HG03025 (cell line): ENCODE results near the gene CAMK2B.

ENCODE experiments used
- ATAC-seq: cut with Tn5 transposase; IDR thresholded peaks from one replicate; pipeline ENCODE4 v1.9.1; 2021; ENCODE audit warnings: mild to moderate bottlenecking, moderate library complexity; ENCODE audit not compliant: unreplicated experiment, low FRiP score

The CAMK2B gene

DNA sequence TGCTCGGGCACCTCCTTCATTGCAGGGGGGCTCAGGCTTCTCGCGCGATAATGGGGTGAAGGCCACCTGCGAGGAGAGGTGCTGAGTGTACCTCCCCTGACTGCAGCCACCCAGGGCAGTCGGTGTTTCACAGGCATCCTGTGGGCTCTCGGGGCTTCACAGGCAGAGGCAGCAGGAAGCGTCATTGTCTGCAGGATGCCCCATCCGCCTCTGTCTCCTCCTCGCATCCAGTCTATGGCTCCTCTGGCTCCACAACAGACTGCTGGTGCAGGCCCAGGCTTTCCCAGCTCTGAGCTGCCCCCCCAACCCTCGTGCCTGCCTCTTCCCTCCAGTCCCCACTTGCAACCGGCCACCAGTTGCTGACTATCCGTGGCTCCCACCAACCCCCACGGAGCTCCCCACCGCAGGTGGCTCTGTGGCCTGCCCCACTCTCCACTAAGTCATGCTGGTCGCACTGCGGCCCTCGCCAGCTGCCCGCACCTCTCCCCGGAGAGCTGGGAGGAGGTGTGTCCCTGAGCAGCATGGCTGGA, 36.5 kb downstream of the CAMK2B start:
- no peak for ATAC-seq

DNA sequence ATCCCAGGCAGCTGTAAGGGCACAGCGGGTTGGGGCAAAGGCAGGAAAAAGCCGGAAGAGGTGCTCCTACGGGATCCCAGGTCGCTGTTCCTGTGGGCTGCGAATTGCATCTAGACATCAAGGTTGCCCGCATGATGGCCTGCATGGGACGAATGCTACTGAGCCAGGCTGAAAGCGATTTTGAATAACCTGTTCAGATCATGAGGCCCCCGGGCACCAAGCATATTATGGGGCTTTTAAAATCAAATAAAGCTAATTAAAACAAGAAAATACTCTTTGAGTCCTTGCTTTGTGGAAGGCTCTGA, 37.1 kb downstream of the CAMK2B start:
- ATAC-seq: no peak

DNA sequence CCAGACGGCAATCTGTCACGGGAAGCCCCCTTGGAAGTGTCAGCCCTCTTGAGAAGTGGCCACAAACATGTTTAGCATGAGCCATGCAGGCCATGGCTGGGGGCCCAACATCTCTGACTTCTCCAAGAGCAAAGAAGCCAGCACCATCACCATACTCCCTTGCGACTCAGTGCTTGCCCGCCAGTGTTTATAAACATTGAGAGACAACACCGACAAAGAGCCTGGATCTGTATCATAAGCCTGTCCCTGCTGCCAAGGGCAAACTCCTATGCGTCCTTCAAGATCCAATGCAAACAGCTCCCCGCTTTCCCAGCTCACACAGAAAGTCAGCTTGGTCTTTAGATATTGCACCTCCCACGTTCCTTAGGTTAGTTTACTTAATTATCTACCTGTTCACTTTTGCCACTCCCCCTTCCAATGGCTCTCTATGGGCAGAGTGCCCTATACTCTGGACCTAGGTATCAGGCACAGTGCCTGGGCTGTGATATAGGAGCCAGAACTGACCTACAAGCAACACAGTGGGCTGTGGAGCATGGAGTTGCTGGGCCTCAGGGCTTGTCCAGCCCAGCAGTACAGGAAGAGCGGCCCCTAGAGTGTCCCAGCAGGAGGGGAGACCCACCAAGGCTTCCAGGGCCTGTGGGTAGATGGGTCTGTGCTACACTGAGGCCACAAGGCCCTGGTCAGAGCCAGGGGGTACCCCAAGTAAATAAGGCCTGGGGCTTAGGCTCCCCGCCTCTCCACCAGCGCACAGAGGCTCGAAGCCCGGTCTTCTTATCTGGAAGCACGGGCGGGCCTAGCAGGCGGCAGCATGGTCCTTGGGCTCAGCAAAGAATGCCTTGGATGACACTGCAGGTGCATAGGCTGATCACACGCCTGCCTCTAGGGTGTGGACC, 37.7 kb downstream of the CAMK2B start:
- no peak for ATAC-seq

DNA sequence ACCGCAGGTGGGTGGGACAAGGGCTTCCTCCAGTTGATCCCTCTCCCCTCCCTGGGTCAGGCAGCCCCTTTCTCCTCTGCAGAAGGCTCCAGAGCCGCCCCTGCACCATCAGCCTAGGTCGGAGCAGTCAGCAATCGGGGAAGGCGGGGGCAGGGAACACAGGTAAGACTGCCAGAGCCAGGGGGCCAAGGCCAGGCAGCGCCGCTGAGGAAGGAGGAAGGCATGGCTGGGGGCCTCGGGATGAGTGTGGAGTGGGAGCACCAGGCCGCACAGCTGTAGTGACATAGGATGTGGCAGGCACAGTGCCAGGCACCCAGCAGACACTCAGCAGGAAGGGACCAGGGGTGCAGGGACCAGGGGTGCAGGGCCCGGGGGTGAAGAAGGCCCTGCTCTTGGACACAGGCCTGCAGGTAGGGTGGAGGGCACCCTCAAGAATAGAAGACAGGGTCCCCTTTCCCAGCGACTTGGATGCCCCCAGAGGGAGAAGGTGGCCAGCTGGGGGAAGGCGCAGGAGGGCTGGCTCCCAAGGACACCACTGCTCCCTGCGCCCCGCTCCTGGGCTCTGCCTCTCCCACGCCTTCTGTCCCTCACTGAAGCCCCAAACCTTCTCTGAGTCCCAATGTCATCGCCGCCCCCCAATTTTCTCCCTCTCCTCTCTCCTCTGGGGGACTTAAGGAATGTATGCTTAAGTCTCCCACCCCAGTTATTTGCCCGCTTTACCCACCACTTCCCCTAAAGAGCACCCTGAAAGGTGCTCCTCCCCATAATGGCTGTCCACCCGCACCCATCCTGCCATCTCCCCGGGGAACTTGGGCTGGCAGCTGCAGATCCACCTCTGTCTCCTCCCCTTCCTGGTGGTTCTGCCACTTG, 38.5 kb downstream of the CAMK2B start:
- no peak for ATAC-seq

DNA sequence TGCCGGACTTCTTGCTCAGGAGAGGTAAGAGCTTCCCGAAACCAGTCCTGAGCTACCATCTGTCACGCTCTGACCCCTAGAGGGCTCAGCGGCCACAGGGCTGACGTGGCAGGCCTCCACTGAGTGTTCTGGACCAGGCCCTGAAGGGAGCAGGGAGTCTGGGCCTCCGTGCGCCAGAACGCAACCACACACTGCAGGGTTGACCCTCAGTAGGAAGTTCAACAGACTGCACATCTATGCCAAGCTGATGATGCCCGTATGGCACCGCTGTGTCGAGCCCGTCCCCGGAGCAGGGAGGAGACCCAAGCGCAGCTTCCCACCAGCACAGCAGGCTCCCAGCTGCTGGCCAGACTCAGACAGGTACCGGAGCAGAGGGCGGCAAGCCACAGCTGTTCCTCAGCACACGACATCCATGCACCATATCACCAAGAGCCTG, 39.2 kb downstream of the CAMK2B start:
- ATAC-seq: no peak

DNA sequence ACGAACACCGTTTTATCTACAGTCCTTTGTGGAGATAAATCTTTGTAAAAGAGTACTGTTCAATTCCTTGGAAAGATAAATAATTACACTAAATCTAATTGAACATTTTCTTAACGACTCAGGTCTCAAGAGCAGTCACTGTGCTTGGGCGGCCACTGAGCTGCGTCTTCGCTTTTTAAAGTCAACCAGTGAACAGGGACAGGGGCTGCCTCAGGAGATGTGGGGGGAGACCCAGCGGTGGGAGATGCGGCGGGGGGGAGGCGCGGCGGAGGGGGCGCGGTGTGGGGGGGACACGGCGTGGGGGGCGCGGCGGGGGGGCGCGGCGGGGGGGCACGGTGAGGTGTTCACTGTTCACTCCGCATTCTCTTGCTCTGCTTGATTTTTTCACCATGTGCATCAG, 39.8 kb downstream of the CAMK2B start:
- no peak for ATAC-seq

DNA sequence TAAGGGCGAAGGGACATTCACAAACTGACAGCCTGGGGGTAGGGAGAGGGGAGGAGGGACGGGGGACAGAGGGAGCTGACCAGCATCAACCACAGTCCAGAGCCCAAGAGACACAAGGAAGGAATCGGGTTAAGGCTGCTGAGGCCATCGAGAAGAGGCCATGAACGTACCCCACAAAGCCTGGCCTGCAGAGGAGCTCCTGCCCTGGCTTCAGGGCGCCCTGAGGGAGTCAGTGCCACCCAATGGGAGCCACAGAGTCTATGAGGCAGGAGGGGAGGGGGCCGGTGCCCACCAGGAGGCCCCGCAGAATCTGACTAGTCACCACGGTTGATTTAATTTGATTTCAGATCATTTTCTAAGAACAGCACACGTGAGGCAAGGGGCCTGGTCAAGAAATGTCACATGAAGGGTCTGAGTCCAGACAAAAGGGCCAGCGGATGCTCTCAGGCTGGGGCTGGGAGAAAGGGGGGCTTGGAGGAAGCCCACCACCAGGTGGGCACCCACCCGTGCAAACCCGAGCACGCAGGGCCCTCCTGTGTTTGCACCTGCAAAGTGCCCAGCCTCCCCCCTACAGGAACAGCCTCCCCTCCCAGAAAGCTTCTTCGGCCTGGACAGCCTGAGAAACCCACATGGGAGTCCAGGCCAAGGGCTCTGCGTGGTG, 40.4 kb downstream of the CAMK2B start:
- no peak for ATAC-seq

DNA sequence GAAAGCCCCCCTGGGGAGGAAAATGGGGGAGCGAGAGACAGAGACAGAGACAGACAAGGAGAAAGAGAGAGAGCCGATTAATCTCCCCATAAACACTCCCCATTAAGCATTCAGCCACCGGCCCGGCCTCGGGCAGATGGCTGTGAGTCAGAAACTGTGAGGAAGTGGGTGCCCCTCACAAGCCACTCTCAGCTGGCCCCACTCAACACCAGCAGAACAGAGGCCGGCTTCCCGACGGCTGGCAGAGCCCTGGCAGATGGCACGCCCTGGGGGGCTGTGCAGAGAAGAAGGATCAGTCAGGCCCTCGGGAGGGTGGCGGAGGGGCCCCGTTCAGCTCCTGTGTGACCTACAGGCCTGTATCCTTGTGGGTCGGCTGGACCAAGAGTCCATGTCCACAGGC, 41.2 kb downstream of the CAMK2B start:
- no peak for ATAC-seq

DNA sequence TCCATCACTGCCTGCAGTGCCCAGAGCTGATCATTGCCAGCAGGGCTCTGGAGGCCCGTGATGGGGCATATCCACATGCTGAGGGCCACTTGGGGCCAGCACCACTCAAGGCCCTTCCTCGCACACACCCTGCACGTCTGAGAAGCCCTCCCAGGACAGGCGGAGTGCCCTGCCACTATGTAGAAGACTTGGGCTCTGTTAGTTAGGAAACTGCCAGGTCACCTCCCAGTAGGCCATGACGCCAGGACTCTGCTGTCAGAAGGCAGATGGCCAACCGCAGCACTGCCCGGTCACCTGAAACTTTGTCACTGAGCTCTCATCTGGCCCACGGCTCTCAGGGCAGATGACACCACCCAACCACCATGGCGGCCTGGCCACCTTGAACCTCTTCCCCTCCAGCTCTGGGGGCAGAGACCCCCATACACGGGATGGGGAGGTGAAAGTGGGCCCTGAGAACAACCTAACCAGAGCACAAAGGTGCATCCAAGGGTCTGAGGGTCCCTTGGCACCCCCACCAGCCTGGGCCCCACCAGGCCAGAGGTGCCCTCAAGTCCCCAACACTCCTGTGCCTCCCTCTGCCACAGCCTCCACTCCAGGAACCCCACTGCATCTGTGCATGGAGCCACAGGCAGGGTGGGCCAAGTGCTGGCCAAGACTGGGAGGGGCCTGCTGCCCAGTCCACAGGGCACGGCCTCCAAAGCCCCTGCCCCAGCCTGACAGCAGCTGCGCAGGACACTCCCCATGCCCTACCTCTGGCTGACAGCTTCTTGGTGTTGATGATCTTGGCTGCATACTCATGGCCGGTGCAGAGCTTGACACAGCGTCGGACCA, 41.8 kb downstream of the CAMK2B start:
- ATAC-seq: no peak

DNA sequence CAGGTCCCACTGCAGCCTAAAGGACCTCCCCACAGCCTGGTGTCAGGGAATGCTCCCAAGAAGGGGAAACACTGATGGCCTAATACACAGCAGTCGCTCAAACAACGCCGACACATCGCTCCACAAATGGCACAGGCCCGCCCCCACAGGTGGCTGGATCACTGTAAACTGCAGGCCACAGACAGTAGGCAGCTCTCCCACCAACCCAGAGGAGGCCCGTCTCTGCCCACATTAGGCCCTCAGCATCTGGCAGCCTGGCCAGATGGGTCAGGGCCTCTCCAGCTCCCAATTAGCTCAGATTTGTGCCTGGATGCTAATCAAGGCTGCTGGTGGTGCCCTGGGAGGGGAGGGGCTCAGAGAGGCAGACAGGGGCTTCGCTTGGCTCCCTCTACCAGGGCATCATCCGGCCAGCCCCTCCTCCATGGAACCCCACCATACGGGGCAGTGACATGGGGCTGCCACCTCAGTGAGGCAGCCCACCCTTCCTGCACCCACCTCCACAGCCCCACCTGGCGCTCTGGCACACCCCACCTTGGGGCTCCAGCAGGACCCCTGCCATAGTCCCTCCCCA, 42.7 kb downstream of the CAMK2B start:
- no peak for ATAC-seq

DNA sequence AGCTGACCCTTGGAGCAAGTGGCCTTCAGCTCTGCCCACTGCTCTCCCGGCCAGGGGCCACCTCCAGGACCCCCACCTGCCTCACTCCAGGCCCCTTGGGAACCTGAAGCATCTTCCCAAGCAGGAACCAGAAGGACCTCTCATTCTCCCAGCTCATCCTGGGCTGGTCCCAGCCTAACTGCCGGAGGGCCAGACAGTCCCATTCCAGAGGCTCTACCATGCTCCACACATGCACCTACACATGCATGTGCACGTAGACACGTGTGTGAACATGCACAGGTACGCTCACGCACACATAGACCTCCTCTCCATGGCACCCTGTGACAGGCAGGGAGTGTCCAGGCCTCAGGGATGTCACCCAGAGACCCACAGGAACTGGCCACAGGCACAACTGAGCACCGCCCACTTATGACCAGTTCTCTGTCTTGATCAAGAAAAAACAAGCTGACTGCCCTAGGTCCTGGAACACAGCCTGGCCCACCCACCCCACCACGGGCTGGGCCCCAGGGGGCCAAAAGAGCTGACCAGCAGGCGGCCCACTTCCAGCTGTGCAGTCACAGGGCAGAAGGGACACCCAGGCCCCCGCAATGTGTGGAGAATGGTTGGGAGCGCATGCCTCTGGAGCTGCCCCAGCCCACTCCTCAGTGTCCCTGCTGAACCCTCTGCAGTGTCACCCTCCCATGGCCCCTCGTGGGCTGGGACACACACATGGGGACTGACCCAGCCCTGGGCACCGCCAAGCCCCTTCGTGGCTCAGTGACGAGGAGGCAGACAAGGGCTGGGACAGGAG, 43.4 kb downstream of the CAMK2B start:
- no peak for ATAC-seq

DNA sequence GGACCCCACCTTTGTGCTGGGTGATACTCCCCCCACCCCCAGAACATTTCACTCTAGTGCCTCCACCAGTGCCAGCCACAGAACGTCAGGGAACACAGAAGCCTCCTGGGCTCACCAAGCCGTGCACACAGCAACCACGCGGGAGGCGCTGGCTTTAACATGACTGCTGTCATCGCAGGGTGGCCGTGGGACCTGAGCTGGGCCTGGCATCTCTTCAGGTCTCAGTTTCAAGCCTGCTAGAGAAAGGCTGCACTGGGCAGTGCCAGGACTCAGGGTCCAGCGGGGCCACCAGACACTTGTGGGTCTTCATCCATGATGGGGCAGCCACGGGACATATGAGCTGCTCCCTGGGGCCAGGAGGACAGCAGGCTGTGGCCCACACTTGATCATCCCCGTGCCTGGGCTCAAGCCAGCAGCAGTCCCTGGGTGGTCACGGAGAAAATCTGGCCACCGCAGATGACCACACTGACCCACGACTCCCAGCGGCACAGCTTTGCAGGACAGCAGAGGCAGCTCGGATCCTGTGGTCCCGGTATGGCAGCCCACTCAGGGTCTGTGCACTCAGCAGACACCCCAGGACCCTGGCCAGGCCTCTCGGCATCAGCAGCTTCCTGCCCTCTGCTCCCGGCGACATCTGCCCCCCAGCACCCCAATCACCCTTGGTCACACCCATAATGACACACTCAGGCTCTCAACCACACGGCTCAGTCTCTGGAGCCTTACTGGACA, 44.2 kb downstream of the CAMK2B start:
- ATAC-seq: no peak

DNA sequence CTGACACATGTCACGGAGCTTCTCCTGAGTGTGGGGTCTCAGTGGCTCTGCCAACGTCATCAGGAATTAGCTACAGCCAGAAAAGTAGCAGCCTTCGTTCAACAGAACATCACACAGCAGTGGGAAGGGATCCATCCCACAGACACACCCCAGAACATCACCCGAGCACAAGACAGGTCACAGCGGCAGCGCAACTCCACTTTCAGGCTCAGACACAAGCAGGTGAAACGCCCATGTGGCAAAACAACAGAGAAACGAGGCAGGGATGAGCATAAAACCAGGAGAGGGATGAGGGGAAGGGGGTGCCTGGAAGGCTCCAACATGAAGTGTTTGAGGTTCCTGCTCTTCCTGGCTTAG, 44.8 kb downstream of the CAMK2B start:
- ATAC-seq: no peak

DNA sequence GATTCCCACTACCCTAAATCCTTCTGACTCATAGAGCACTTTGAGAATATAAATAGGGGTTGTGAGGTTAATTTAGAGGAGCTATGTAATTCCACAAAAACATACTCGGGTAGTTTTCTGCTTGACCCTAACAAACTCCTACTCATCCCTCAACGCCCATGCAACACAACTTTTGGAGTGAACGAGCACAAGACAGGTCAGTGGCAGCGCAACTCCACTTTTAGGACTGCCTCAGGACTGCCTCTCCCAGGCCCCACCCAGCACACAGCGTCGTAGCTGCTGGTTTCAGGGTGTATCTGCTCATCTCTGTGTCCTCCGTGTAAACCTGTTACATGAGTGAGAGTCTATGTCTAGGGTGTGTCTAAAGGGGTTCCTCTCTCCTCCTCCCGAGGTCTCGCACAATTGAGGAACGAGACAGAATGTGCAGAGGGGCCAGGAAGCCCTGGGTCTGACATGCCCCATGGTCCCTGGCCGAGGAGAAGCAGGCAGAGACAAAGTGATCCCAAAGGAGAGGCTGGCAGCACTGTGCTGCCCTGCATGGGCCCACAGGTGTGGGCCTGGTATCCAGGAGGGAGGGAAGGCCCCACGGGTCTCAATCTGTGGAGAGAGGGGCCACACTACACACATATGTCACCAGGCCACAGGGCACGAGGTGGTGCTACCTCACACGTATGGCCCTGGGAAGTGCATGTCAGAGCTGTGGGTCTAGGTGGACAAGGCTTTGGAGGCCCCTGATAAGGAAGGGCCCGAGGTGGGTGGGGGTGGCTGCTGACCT, 45.5 kb downstream of the CAMK2B start:
- ATAC-seq: no peak

DNA sequence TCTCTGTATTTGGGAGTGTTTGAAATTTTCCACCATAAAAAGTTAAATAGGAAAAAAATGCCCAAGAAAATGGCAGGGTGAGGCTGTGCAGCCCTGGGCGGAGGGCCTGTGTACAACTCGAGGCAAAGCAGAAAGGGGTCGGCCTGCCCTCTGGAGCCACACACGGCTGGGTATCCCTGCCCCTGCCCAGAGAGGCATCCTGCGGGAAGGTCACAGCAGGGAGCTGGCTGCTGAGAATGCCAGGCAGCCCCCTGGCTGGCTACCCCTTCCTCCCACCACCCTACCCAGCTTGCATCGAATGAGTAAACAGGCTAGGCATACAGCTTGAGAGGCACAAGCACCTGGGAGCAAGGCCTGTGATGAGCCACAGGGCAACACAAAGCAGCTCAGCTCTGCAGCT, 46.1 kb downstream of the CAMK2B start:
- ATAC-seq: no peak

DNA sequence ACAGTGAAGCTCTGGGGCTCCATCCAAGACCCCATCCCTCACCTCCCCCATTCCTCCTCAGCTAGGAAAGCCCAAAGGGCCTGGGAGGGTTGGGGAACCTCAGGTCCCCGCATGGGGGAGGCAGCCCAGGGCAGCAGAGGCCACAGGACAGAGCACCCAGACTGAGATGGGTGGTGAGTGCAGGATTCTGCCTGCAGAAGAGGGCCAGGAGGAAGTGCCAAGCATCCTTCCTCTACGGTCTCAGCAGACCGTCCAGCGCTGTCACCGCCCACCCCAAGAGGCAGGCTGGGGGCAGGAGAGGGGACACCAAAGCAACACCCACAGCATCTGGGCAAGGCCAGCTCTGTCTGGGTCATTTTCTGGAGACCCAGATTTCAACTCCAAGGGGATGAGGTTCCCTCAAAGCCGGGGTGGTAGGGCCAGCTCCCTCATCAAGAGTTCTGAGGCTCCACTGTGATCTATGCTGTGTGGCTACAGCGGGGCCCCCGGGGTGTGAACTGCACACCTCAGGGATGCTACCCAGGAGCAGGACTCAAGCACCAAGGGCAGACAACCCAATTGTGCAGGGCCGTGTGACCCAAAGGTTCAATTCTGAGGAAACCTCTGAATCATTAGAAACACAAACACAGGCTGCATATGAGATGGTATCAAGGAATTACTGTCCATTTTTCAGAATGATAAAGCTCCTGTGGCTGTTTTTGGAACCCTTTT, 46.8 kb downstream of the CAMK2B start:
- no peak for ATAC-seq

DNA sequence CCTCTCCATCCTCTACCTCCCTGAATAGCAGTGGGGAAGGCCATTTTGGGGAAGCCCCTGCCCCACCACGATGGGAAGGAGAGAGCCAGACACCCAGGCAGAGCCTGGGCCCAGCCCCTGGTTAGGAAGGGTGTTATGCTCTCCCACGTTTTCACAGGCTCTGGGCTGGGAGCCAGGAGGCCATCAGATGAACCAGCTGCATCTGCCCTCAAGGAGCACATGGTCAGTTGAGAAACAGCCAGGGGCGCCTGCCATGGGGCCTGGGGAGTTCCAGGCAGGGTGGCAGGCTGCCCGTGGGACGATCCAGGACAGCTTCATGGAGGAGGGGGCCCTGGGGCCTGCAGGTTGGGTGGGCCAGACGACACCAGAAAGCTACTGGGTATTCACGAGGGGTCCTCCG, 47.5 kb downstream of the CAMK2B start:
- no peak for ATAC-seq
